Loucy (cell line): ENCODE data around the gene CRYGA.
"Not testable (repeated sequence)": the region's sequence is repeated elsewhere in the genome, so short reads cannot be mapped to it uniquely, and the experiment has no call there.

Experiments
- H2AFZ ChIP-seq: fragments of 200-600 bp; sonication (generic); 2 replicates; pipeline ENCODE4 v1.6.0; 2016; ENCODE audit warnings: antibody characterized with exemption, mild to moderate bottlenecking, low read length, moderate library complexity
- H3F3A ChIP-seq: fragments of 200-600 bp; 2 replicates; pipeline ENCODE4 v1.6.0; 2016; ENCODE audit warnings: antibody characterized with exemption, low read depth, mild to moderate bottlenecking
- H3K27me3 ChIP-seq: fragments of 200-600 bp; sonication (generic); 2 replicates; pipeline ENCODE4 v1.6.1; 2014; ENCODE audit warnings: low read length, mild to moderate bottlenecking; ENCODE audit not compliant: insufficient read depth, poor library complexity, severe bottlenecking
- H3K36me3 ChIP-seq: fragments of 200-600 bp; sonication (generic); 2 replicates; pipeline ENCODE4 v1.6.1; 2016; ENCODE audit warnings: low read length; ENCODE audit not compliant: insufficient read depth
- H3K4me1 ChIP-seq: fragments of 200-600 bp; sonication (generic); 2 replicates; pipeline ENCODE4 v1.5.1; 2014; ENCODE audit warnings: low read length, mild to moderate bottlenecking; ENCODE audit not compliant: insufficient read depth, poor library complexity, severe bottlenecking
- H3K4me2 ChIP-seq: fragments of 200-600 bp; sonication (generic); 2 replicates; pipeline ENCODE4 v1.6.0; 2014; ENCODE audit warnings: antibody characterized with exemption, low read length, low read depth, mild to moderate bottlenecking; ENCODE audit not compliant: poor library complexity, severe bottlenecking
- H3K4me3 ChIP-seq: fragments of 200-600 bp; sonication (generic); 2 replicates; pipeline ENCODE4 v1.5.1; 2014; ENCODE audit warnings: low read length, mild to moderate bottlenecking, mixed read lengths; ENCODE audit not compliant: poor library complexity, severe bottlenecking
- H3K79me2 ChIP-seq: fragments of 200-600 bp; sonication (generic); 2 replicates; pipeline ENCODE4 v1.6.1; 2014; ENCODE audit warnings: low read length; ENCODE audit not compliant: insufficient read depth
- H3K9ac ChIP-seq: fragments of 200-600 bp; sonication (generic); 2 replicates; pipeline ENCODE4 v1.6.0; 2014; ENCODE audit warnings: mild to moderate bottlenecking, low read depth, low read length, moderate library complexity; ENCODE audit not compliant: poor library complexity, severe bottlenecking
- H3K9me2 ChIP-seq: fragments of 200-600 bp; sonication (generic); replicated peaks from 2 replicates; pipeline ENCODE4 v1.6.1; 2016; ENCODE audit warnings: low read depth, low read length, mixed read lengths
- H3K9me3 ChIP-seq: fragments of 200-600 bp; sonication (generic); 2 replicates; pipeline ENCODE4 v1.6.1; 2014; ENCODE audit warnings: mild to moderate bottlenecking, antibody characterized with exemption, low read length, low read depth; ENCODE audit not compliant: insufficient read depth
- H4K20me1 ChIP-seq: fragments of 200-600 bp; sonication (generic); 2 replicates; pipeline ENCODE4 v1.6.0; 2014; ENCODE audit warnings: antibody characterized with exemption, low read length, mild to moderate bottlenecking; ENCODE audit not compliant: insufficient read depth, poor library complexity, severe bottlenecking
- CTCF ChIP-seq: fragments of 200-600 bp; sonication (generic); conservative IDR thresholded peaks from 2 replicates; pipeline ENCODE4 v1.5.1; 2014; ENCODE audit warnings: mild to moderate bottlenecking, antibody characterized with exemption, low read length
- EZH2phosphoT487 ChIP-seq: fragments of 200-600 bp; IDR thresholded peaks from 2 replicates; pipeline ENCODE4 v1.6.1; 2018; ENCODE audit warnings: antibody characterized with exemption, mild to moderate bottlenecking, moderate library complexity, borderline replicate concordance

Gene CRYGA

GRCh38 chr2:208139447-208139846 is 23.9 kb downstream of the CRYGA start:
- H3K9me2 ChIP-seq: no peaks in the 10 kb centered on the region
- no peak overlapping the region for H3K4me3 ChIP-seq
- TF ChIP-seq EZH2phosphoT487 (no peak), CTCF (no peak)
- no peak overlapping the region for H2AFZ ChIP-seq
- no peaks in the 10 kb centered on the region for H3K79me2 ChIP-seq
- no peaks in the 10 kb centered on the region for H3K36me3 ChIP-seq
- no peaks in the 10 kb centered on the region for H3K27me3 ChIP-seq
- peaks cover 4% of the 10 kb centered on the region; the same call in 1 of the 2 replicates for H3F3A ChIP-seq
- no peaks in the 10 kb centered on the region for H3K9me3 ChIP-seq
- no peaks in the 10 kb centered on the region for H4K20me1 ChIP-seq
- H3K4me2 ChIP-seq: no peak overlapping the region
- no peak overlapping the region for H3K9ac ChIP-seq
- H3K4me1 ChIP-seq: peaks cover 31% of the 10 kb centered on the region

- not testable (repeated sequence) for H3K4me2 ChIP-seq, H3K27me3 ChIP-seq, H3K9me3 ChIP-seq, H3F3A ChIP-seq, H3K79me2 ChIP-seq, H4K20me1 ChIP-seq, H3K9ac ChIP-seq, H3K36me3 ChIP-seq, H3K4me3 ChIP-seq, H3K9me2 ChIP-seq, H2AFZ ChIP-seq
- peaks cover 38% of the 10 kb centered on the region for H3K4me1 ChIP-seq
Measured at GRCh38 chr2:208138334-208138733, 25.1 kb downstream of the CRYGA start.

GRCh38 chr2:208136716-208137094 is 26.7 kb downstream of the CRYGA start:
- Histone ChIP-seq H4K20me1 (no peaks in the 10 kb centered on the region), H3K9ac (peak overlapping the region; percentile 6), H3K4me1 (peaks cover 44% of the 10 kb centered on the region), H3K4me2 (peak overlapping the region; percentile 21), H3K9me3 (no peaks in the 10 kb centered on the region), H3K27me3 (no peaks in the 10 kb centered on the region), H3F3A (peaks cover 4% of the 10 kb centered on the region; the same call in 1 of the 2 replicates), H3K4me3 (no peak overlapping the region), H3K36me3 (no peaks in the 10 kb centered on the region), H3K79me2 (no peaks in the 10 kb centered on the region), H2AFZ (peak overlapping the region; percentile 58), H3K9me2 (no peaks in the 10 kb centered on the region)
- TF ChIP-seq CTCF (no peak), EZH2phosphoT487 (no peak)
